ENCODE data around the gene JAKMIP1.

GRCh38 chr4:6071959-6072720 lies 128.2 kb downstream of the JAKMIP1 start:
- TF ChIP-seq POLR2AphosphoS5 (IDR thresholded peaks at IDR 0.05; ENCODE audit: low read depth, low read length): no peak
- no peak for TF ChIP-seq POLR2A (IDR thresholded peaks at IDR 0.05; ENCODE audit: low read depth, low read length)
- no peak for TF ChIP-seq SPI1 (IDR thresholded peaks at IDR 0.05; ENCODE audit: low read depth, low read length)
- TF ChIP-seq TAF1 (IDR thresholded peaks at IDR 0.05; ENCODE audit: low read depth, low read length): no peak
- no peak for TF ChIP-seq PAX5 (IDR thresholded peaks at IDR 0.05; ENCODE audit: insufficient read depth, low read length, severe bottlenecking)
